SK-N-SH treated with all-trans-retinoic acid at 6 μM for 48 hours (cell line): ENCODE measurements around the gene AGO1.

ENCODE experiments used
- ATAC-seq: fragments of 200-7000 bp; cut with Tn5 transposase; 3 replicates; pipeline ENCODE4 v1.9.1; 2020; ENCODE audit warnings: mild to moderate bottlenecking, moderate library complexity
- ESRRG ChIP-seq: fragments of 250-450 bp; sonication (Bioruptor Pico); IDR thresholded peaks from 2 replicates; pipeline ENCODE4 v1.6.1; 2021; ENCODE audit warnings: mild to moderate bottlenecking
- ISL1 ChIP-seq: fragments of 250-450 bp; sonication (Bioruptor Pico); IDR thresholded peaks from 2 replicates; pipeline ENCODE4 v2.1.2; 2022; ENCODE audit warnings: mild to moderate bottlenecking, moderate library complexity
- OSR1 ChIP-seq: fragments of 250-450 bp; sonication (Bioruptor Pico); IDR thresholded peaks from 2 replicates; pipeline ENCODE4 v1.8.0; 2022; ENCODE audit warnings: moderate library complexity, mild to moderate bottlenecking, inconsistent platforms
- PPARA ChIP-seq: fragments of 250-450 bp; sonication (Bioruptor Pico); IDR thresholded peaks from 2 replicates; pipeline ENCODE4 v1.5.0; 2020; ENCODE audit warnings: mild to moderate bottlenecking, borderline replicate concordance
- RARB ChIP-seq: fragments of 250-450 bp; sonication (Bioruptor Pico); IDR thresholded peaks from 2 replicates; pipeline ENCODE4 v1.8.0; 2021; ENCODE audit warnings: mild to moderate bottlenecking, moderate library complexity
- SNAI2 ChIP-seq: fragments of 250-450 bp; sonication (Bioruptor Pico); IDR thresholded peaks from 2 replicates; pipeline ENCODE4 v1.5.0; 2020; ENCODE audit warnings: mild to moderate bottlenecking, moderate library complexity
- TOX ChIP-seq: fragments of 250-450 bp; sonication (Bioruptor Pico); IDR thresholded peaks from 2 replicates; pipeline ENCODE4 v1.8.0; 2021; ENCODE audit warnings: mild to moderate bottlenecking, moderate library complexity, borderline replicate concordance
- ZFP3 ChIP-seq: fragments of 250-450 bp; sonication (Bioruptor Pico); IDR thresholded peaks from 2 replicates; pipeline ENCODE4 v1.5.0; 2020; ENCODE audit warnings: mild to moderate bottlenecking, moderate library complexity
- ZFP30 ChIP-seq: fragments of 450-650 bp; formaldehyde crosslinking; IDR thresholded peaks from 2 replicates; pipeline ENCODE4 v1.5.0; 2022; ENCODE audit warnings: mild to moderate bottlenecking, moderate library complexity
- ZNF70 ChIP-seq: fragments of 450-650 bp; formaldehyde crosslinking; IDR thresholded peaks from 2 replicates; pipeline ENCODE4 v1.5.0; 2020; ENCODE audit warnings: mild to moderate bottlenecking, moderate library complexity
- TF ChIP-seq, protein P1 (sequence below): fragments of 250-450 bp; sonication (Bioruptor Pico); IDR thresholded peaks from 2 replicates; pipeline ENCODE4 v1.8.0; 2020; ENCODE audit warnings: mild to moderate bottlenecking, moderate library complexity, borderline replicate concordance
- TF ChIP-seq, protein P2 (sequence below): fragments of 250-450 bp; sonication (Bioruptor Pico); IDR thresholded peaks from 2 replicates; pipeline ENCODE4 v1.5.1; 2021; ENCODE audit warnings: mild to moderate bottlenecking, moderate library complexity
- TF ChIP-seq, protein P3 (sequence below): fragments of 250-450 bp; sonication (Bioruptor Pico); IDR thresholded peaks from 2 replicates; pipeline ENCODE4 v1.5.1; 2020; ENCODE audit warnings: low read depth, mild to moderate bottlenecking, moderate library complexity
- TF ChIP-seq, protein P4 (sequence below): fragments of 250-450 bp; sonication (Bioruptor Pico); IDR thresholded peaks from 2 replicates; pipeline ENCODE4 v1.5.0; 2020; ENCODE audit warnings: mild to moderate bottlenecking, moderate library complexity
- TF ChIP-seq, protein P5 (sequence below): fragments of 250-450 bp; sonication (Bioruptor Pico); IDR thresholded peaks from 2 replicates; pipeline ENCODE4 v1.8.0; 2021; ENCODE audit warnings: low read depth, mild to moderate bottlenecking, moderate library complexity, borderline replicate concordance

The AGO1 gene

DNA sequence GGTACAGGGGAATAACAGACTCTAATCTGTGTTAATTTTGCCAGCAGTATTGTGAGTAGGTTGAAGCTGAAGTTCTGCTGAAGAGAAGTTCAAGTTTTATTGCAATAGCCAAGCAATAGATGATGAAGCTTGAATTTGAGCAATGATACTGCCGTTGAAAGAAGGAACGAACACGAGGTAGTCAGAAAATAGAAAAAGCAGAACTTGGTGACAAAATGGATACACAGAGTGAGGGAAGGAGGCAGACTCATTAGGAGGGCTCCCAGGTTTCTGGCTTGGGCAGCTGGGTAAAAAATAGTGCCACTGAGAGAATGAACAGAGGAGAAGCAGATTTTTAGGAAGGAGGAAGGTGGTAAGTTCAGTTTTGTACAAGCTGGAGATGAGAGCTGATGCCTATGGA is 22.3 kb upstream of the AGO1 start:
- ATAC-seq: no peak
- TF ChIP-seq ESRRG (CRISPR knock-in tag): no peak
- TF ChIP-seq, protein P1, sequence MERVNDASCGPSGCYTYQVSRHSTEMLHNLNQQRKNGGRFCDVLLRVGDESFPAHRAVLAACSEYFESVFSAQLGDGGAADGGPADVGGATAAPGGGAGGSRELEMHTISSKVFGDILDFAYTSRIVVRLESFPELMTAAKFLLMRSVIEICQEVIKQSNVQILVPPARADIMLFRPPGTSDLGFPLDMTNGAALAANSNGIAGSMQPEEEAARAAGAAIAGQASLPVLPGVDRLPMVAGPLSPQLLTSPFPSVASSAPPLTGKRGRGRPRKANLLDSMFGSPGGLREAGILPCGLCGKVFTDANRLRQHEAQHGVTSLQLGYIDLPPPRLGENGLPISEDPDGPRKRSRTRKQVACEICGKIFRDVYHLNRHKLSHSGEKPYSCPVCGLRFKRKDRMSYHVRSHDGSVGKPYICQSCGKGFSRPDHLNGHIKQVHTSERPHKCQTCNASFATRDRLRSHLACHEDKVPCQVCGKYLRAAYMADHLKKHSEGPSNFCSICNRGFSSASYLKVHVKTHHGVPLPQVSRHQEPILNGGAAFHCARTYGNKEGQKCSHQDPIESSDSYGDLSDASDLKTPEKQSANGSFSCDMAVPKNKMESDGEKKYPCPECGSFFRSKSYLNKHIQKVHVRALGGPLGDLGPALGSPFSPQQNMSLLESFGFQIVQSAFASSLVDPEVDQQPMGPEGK (CRISPR knock-in tag): no peak
- TF ChIP-seq SNAI2 (CRISPR knock-in tag): no peak
- TF ChIP-seq, protein P2, sequence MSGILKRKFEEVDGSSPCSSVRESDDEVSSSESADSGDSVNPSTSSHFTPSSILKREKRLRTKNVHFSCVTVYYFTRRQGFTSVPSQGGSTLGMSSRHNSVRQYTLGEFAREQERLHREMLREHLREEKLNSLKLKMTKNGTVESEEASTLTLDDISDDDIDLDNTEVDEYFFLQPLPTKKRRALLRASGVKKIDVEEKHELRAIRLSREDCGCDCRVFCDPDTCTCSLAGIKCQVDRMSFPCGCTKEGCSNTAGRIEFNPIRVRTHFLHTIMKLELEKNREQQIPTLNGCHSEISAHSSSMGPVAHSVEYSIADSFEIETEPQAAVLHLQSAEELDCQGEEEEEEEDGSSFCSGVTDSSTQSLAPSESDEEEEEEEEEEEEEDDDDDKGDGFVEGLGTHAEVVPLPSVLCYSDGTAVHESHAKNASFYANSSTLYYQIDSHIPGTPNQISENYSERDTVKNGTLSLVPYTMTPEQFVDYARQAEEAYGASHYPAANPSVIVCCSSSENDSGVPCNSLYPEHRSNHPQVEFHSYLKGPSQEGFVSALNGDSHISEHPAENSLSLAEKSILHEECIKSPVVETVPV: no peak
- TF ChIP-seq RARB: no peak
- no peak for TF ChIP-seq ISL1 (CRISPR knock-in tag)
- TF ChIP-seq, all 23 proteins: peak for 0

DNA sequence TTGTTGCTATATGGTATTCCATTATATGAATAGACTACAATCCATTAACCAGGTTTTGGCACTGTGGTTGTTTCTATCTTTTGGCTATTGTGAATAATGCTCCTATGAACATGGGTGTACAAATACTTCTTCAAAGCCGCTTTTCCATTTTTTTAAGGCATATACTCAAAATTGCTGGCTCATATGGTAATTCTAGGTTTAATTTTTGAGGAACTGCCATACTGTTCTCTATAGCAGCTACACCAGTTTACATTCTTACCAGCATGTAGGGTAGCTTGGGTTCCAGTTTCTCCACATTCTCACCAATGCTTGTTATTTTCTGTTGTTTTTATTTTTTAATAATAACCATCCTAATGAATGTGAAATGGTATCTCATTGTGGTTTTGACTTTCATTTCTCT is 19.9 kb upstream of the AGO1 start:
- TF ChIP-seq, protein P1 (CRISPR knock-in tag): no peak
- TF ChIP-seq OSR1 (CRISPR knock-in tag) (no peak), ZFP30 (CRISPR knock-in tag) (no peak)
- TF ChIP-seq, protein P3, sequence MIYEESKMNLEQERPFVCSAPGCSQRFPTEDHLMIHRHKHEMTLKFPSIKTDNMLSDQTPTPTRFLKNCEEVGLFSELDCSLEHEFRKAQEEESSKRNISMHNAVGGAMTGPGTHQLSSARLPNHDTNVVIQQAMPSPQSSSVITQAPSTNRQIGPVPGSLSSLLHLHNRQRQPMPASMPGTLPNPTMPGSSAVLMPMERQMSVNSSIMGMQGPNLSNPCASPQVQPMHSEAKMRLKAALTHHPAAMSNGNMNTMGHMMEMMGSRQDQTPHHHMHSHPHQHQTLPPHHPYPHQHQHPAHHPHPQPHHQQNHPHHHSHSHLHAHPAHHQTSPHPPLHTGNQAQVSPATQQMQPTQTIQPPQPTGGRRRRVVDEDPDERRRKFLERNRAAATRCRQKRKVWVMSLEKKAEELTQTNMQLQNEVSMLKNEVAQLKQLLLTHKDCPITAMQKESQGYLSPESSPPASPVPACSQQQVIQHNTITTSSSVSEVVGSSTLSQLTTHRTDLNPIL (CRISPR knock-in tag): no peak
- TF ChIP-seq, protein P4, sequence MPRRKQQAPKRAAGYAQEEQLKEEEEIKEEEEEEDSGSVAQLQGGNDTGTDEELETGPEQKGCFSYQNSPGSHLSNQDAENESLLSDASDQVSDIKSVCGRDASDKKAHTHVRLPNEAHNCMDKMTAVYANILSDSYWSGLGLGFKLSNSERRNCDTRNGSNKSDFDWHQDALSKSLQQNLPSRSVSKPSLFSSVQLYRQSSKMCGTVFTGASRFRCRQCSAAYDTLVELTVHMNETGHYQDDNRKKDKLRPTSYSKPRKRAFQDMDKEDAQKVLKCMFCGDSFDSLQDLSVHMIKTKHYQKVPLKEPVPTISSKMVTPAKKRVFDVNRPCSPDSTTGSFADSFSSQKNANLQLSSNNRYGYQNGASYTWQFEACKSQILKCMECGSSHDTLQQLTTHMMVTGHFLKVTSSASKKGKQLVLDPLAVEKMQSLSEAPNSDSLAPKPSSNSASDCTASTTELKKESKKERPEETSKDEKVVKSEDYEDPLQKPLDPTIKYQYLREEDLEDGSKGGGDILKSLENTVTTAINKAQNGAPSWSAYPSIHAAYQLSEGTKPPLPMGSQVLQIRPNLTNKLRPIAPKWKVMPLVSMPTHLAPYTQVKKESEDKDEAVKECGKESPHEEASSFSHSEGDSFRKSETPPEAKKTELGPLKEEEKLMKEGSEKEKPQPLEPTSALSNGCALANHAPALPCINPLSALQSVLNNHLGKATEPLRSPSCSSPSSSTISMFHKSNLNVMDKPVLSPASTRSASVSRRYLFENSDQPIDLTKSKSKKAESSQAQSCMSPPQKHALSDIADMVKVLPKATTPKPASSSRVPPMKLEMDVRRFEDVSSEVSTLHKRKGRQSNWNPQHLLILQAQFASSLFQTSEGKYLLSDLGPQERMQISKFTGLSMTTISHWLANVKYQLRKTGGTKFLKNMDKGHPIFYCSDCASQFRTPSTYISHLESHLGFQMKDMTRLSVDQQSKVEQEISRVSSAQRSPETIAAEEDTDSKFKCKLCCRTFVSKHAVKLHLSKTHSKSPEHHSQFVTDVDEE (CRISPR knock-in tag): no peak
- no peak for ATAC-seq

DNA sequence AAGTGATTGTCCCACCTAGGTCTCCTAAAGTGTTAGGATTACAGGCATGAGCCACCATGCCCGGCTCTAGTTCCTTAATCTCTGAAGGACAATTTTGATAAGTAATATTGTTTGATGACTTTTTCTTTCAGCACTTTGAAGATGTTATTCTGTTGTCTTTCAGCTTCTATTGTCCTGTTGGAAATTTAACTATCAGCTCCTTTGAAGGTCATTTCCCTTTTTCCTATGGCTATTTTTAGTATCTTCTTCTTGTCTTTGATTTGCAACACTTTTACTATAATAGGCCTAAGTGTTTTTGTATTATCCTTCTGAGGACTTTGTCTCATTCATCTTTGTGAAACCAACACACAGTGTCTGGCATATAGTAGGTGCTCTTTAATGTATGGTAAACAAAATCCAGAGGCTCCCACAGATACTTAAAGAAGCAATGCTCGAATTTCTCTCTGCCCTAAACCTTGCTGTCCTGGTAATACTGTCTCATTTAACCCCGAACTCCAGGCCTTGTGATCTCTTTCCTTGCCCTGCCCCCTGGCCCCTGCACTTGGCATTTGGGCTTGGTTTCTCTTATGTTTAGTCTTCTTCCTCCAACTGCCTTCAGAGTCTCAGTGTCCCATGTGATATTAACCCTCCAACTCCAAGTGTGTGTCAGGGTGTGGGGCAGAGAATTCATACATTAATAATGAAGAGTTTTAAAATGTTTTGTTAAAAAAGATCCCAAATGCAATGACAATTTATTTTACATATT is 19.0 kb upstream of the AGO1 start:
- TF ChIP-seq, protein P2: no peak
- TF ChIP-seq, protein P5, sequence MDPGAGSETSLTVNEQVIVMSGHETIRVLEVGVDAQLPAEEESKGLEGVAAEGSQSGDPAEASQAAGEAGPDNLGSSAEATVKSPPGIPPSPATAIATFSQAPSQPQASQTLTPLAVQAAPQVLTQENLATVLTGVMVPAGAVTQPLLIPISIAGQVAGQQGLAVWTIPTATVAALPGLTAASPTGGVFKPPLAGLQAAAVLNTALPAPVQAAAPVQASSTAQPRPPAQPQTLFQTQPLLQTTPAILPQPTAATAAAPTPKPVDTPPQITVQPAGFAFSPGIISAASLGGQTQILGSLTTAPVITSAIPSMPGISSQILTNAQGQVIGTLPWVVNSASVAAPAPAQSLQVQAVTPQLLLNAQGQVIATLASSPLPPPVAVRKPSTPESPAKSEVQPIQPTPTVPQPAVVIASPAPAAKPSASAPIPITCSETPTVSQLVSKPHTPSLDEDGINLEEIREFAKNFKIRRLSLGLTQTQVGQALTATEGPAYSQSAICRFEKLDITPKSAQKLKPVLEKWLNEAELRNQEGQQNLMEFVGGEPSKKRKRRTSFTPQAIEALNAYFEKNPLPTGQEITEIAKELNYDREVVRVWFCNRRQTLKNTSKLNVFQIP (CRISPR knock-in tag): no peak
- no peak for TF ChIP-seq ISL1 (CRISPR knock-in tag)
- TF ChIP-seq, protein P4 (CRISPR knock-in tag): no peak
- TF ChIP-seq PPARA: no peak
- no peak for TF ChIP-seq RARB
- no peak for TF ChIP-seq ZNF70 (CRISPR knock-in tag)
- TF ChIP-seq ZFP3 (CRISPR knock-in tag): no peak
- TF ChIP-seq TOX (CRISPR knock-in tag): no peak
- TF ChIP-seq, protein P1 (CRISPR knock-in tag): no peak
- no peak for TF ChIP-seq ESRRG (CRISPR knock-in tag)
- no peak for ATAC-seq
